MCF 10A (cell line): ENCODE measurements around the gene YARS1. TPM values are rescaled to one million over a fixed set of nuclear protein-coding genes. Genes with fewer than 3 reads are reported as not detected.
A peak's percentile ranks its signal among the peaks of the same experiment; 100 is the strongest.

Experiments used
- BruUV-seq: library from RNA; stranded (reverse); fragments of 400-500 nt; replicated peaks from 2 replicates; lab custom pipeline; 2021; lab: Mats Ljungman, UMichigan
- CTCF ChIA-PET: fragments of 300-600 bp; sonication (Branson Sonifier 250); formaldehyde crosslinking; extraction: SDS; loops from one replicate; lab custom pipeline; 2021; ENCODE audit warnings: antibody characterized with exemption, inconsistent platforms; lab: Yijun Ruan, JAX
- POLR2A ChIA-PET: fragments of 300-600, 350-650 bp; sonication (Branson Sonifier 250); formaldehyde crosslinking; extraction: SDS; loops from one replicate; lab custom pipeline; 2020; ENCODE audit warnings: antibody characterized with exemption, inconsistent platforms; lab: Yijun Ruan, JAX
- DNase-seq: peaks from one replicate; pipeline ENCODE4 v3.0.0-alpha.2; 2018; ENCODE audit not compliant: unreplicated experiment
- H3K27ac Mint-ChIP-seq: one replicate; pipeline ENCODE4 v1.8.0; 2022; ENCODE audit warnings: mild to moderate bottlenecking, low read depth, mixed read lengths; ENCODE audit not compliant: unreplicated experiment
- H3K27me3 Mint-ChIP-seq: one replicate; pipeline ENCODE4 v1.8.0; 2022; ENCODE audit warnings: mixed read lengths; ENCODE audit not compliant: insufficient read depth, unreplicated experiment
- H3K36me3 Mint-ChIP-seq: one replicate; pipeline ENCODE4 v1.8.0; 2022; ENCODE audit warnings: mild to moderate bottlenecking, moderate library complexity, mixed read lengths; ENCODE audit not compliant: insufficient read depth, unreplicated experiment
- H3K4me1 Mint-ChIP-seq: one replicate; pipeline ENCODE4 v1.8.0; 2022; ENCODE audit warnings: mixed read lengths; ENCODE audit not compliant: insufficient read depth, unreplicated experiment
- H3K4me3 Mint-ChIP-seq: one replicate; pipeline ENCODE4 v1.8.0; 2022; ENCODE audit warnings: mild to moderate bottlenecking, moderate library complexity, mixed read lengths; ENCODE audit not compliant: unreplicated experiment
- H3K9me3 Mint-ChIP-seq: one replicate; pipeline ENCODE4 v1.8.0; 2022; ENCODE audit warnings: mixed read lengths; ENCODE audit not compliant: unreplicated experiment
- CTCF ChIP-seq: fragments of 200-600 bp; IDR thresholded peaks from one replicate; pipeline ENCODE4 v1.8.0; 2022; ENCODE audit warnings: antibody characterized with exemption, mild to moderate bottlenecking; ENCODE audit not compliant: unreplicated experiment
- intact Hi-C: fragments of 100-400 bp; cut with micrococcal nuclease; formaldehyde crosslinking; loops from 2 replicates; pipeline ENCODE4 v1.14.1; 2022
- total RNA-seq: library from RNA; stranded (reverse); gene quantifications from 2 replicates; pipeline ENCODE4 v1.2.3, GENCODE V29; 2022

The YARS1 gene
- total RNA-seq, 1 experiment from 2014 or later: 372 TPM

- Mint-ChIP-seq H3K9me3 (no peaks in the 10 kb centered on the region), H3K4me1 (peaks cover 27% of the 10 kb centered on the region), H3K27ac (peak overlapping the region; percentile 27), H3K27me3 (no peaks in the 10 kb centered on the region), H3K36me3 (peaks cover 72% of the 10 kb centered on the region), H3K4me3 (no peak overlapping the region)
- BruUV-seq: no TSS peak
- intact Hi-C loops: loop anchor here (1.0 to 5.0 kb wide), 4 partner anchors 33 to 373 kb away; partner anchors contain the start of gene FNDC5
- CTCF ChIA-PET: interaction anchor here (0.6 to 18.4 kb wide), 25 partner anchors 8 to 373 kb away, joined by 3 to 418 read pairs (median 3); no protein-coding TSS in a partner anchor
- no peak for DNase-seq
- POLR2A ChIA-PET: interaction anchor here (0.9 to 6.9 kb wide), 13 partner anchors 12 to 72 kb away, joined by 4 to 61 read pairs (median 8); partner anchors contain the start of genes S100PBP, SYNC and YARS1
- no peak for TF ChIP-seq CTCF
Measured at GRCh38 chr1:32773764-32774463, 43.2 kb downstream of the YARS1 start.

GRCh38 chr1:32773018-32773763 lies 44.0 kb downstream of the YARS1 start:
- DNase-seq: peak; percentile 86
- H3K27ac Mint-ChIP-seq: peak overlapping the region; percentile 64
- CTCF ChIA-PET: interaction anchor here (0.6 to 18.4 kb wide), 26 partner anchors 9 to 372 kb away, joined by 3 to 418 read pairs (median 3); no protein-coding TSS in a partner anchor
- H3K4me1 Mint-ChIP-seq: peaks cover 28% of the 10 kb centered on the region
- no peaks in the 10 kb centered on the region for H3K9me3 Mint-ChIP-seq
- H3K4me3 Mint-ChIP-seq: no peak overlapping the region
- POLR2A ChIA-PET: interaction anchor here (0.7 to 6.9 kb wide), 14 partner anchors 12 to 69 kb away, joined by 3 to 61 read pairs (median 6); partner anchors contain the start of genes S100PBP and YARS1
- intact Hi-C loops: loop anchor here (1.0 to 5.0 kb wide), 4 partner anchors 32 to 372 kb away; partner anchors contain the start of gene FNDC5
- peak; percentile 95 for TF ChIP-seq CTCF
- H3K36me3 Mint-ChIP-seq: peaks cover 72% of the 10 kb centered on the region
- H3K27me3 Mint-ChIP-seq: no peaks in the 10 kb centered on the region
- BruUV-seq: no TSS peak

- no peak for TF ChIP-seq CTCF
- intact Hi-C loops: loop anchor here (1.0 to 5.0 kb wide), 4 partner anchors 31 to 371 kb away; partner anchors contain the start of gene FNDC5
- H3K9me3 Mint-ChIP-seq: no peaks in the 10 kb centered on the region
- peaks cover 36% of the 10 kb centered on the region for H3K4me1 Mint-ChIP-seq
- no TSS peak for BruUV-seq
- ChIA-PET CTCF (interaction anchor here (0.5 to 18.4 kb wide), 18 partner anchors 9 to 542 kb away, joined by 3 to 418 read pairs (median 5); no protein-coding TSS in a partner anchor), POLR2A (interaction anchor here (0.7 to 6.9 kb wide), 12 partner anchors 11 to 69 kb away, joined by 3 to 61 read pairs (median 6); partner anchors contain the start of genes S100PBP and YARS1)
- peaks cover 70% of the 10 kb centered on the region for H3K36me3 Mint-ChIP-seq
- H3K27me3 Mint-ChIP-seq: no peaks in the 10 kb centered on the region
- DNase-seq: no peak
- peak overlapping the region; percentile 64 for H3K27ac Mint-ChIP-seq
- H3K4me3 Mint-ChIP-seq: no peak overlapping the region
Measured at GRCh38 chr1:32772281-32773017, 44.7 kb downstream of the YARS1 start.
